HCT116 (cell line): ENCODE results near the gene ZNF436. TPM values are rescaled to one million over a fixed set of nuclear protein-coding genes. Genes with fewer than 3 reads are reported as not detected.

Experiments
- ATAC-seq: fragments of 200-7000 bp; cut with Tn5 transposase; 2 replicates; pipeline ENCODE4 v1.9.1; 2020; ENCODE audit warnings: mild to moderate bottlenecking, moderate library complexity
- BruUV-seq: library from RNA; stranded (reverse); fragments of 400-500 nt; replicated peaks from 2 replicates; lab custom pipeline; 2021; lab: Mats Ljungman, UMichigan
- CTCF ChIA-PET: fragments of 300-600 bp; sonication (Branson Sonifier 250); formaldehyde crosslinking; loops from one replicate; lab custom pipeline; 2021; ENCODE audit warnings: antibody characterized with exemption; lab: Charles Lee
- POLR2A ChIA-PET: fragments of 300-600, 350-600 bp; sonication (Branson Sonifier 250); formaldehyde crosslinking; loops from one replicate; lab custom pipeline; 2021; ENCODE audit warnings: antibody characterized with exemption; lab: Charles Lee
- RAD21 ChIA-PET, 2 experiments: fragments of 300-600 bp; sonication (Branson Sonifier 250); formaldehyde crosslinking; loops; one replicate each; lab custom pipeline; 2023; ENCODE audit warnings: low total read pairs in 2 of 2; ENCODE audit not compliant: uncharacterized antibody in 2 of 2, unreplicated experiment in 2 of 2, low non-redundant PET in 1 of 2; lab: Charles Lee
- DNase-seq: peaks from one replicate; pipeline ENCODE4 v3.0.0-alpha.2; 2010; ENCODE audit warnings: low read depth, low spot score
- H2AFZ ChIP-seq: fragments of 200-600 bp; shearing (Covaris generic), sonication (generic); 2 replicates; pipeline ENCODE4 v1.6.1; 2017; ENCODE audit warnings: low read depth, mixed run types, mixed read lengths, antibody characterized with exemption, low read length; ENCODE audit not compliant: poor library complexity, severe bottlenecking
- H3K27ac ChIP-seq: 2 replicates; pipeline ENCODE4 v1.5.1; 2012; ENCODE audit warnings: low read depth, low read length
- H3K27me3 ChIP-seq: fragments of 200-600 bp; sonication (generic); 2 replicates; pipeline ENCODE4 v1.6.1; 2016; ENCODE audit warnings: mixed run types, low read length, mixed read lengths; ENCODE audit not compliant: insufficient read depth
- H3K36me3 ChIP-seq, 2 experiments: fragments of 200-500 bp in 1 of 2; fragments of 200-600 bp in 1 of 2; sonication (Bioruptor generic) in 1 of 2; sonication (generic) in 1 of 2; 2 replicates each; pipeline versions ENCODE4 v1.5.1 to v1.6.1; 2014 to 2016; ENCODE audit warnings: low read length in 2 of 2, inconsistent platforms in 1 of 2, mixed read lengths in 1 of 2, mixed run types in 1 of 2; ENCODE audit not compliant: insufficient read depth in 2 of 2, control insufficient read depth in 1 of 2
- H3K4me1 ChIP-seq, 2 experiments: fragments of 200-600 bp in 1 of 2; sonication (generic) in 1 of 2; 2 replicates each; pipeline versions ENCODE4 v1.5.1 to v1.6.1; 2012 to 2017; ENCODE audit warnings: low read length in 2 of 2, inconsistent platforms in 1 of 2, mild to moderate bottlenecking in 1 of 2, mixed read lengths in 1 of 2, mixed run types in 1 of 2, moderate library complexity in 1 of 2; ENCODE audit not compliant: insufficient read depth in 2 of 2, control insufficient read depth in 1 of 2
- H3K4me2 ChIP-seq: fragments of 200-600 bp; sonication (generic); 2 replicates; pipeline ENCODE4 v1.6.1; 2017; ENCODE audit warnings: mixed run types, low read length, mixed read lengths
- H3K4me3 ChIP-seq, 2 experiments: fragments of 200-600 bp in 1 of 2; sonication (generic) in 1 of 2; replicated peaks in 1 of 2; 2 replicates each; pipeline ENCODE4 v1.5.1; 2011 to 2016; ENCODE audit warnings: low read length in 2 of 2, control low read depth in 1 of 2, low read depth in 1 of 2, mild to moderate bottlenecking in 1 of 2, mixed read lengths in 1 of 2, mixed run types in 1 of 2
- H3K79me2 ChIP-seq: fragments of 200-600 bp; sonication (generic); 2 replicates; pipeline ENCODE4 v1.6.1; 2017; ENCODE audit warnings: mild to moderate bottlenecking, mixed run types, low read length, moderate library complexity, mixed read lengths; ENCODE audit not compliant: insufficient read depth
- H3K9ac ChIP-seq: fragments of 200-600 bp; sonication (generic); 2 replicates; pipeline ENCODE4 v1.6.1; 2016; ENCODE audit warnings: low read length, mixed read lengths
- H3K9me2 ChIP-seq: fragments of 200-600 bp; sonication (generic), shearing (Covaris generic); 2 replicates; pipeline ENCODE4 v1.6.1; 2017; ENCODE audit warnings: mixed run types, mild to moderate bottlenecking, moderate library complexity; ENCODE audit not compliant: insufficient read depth
- H3K9me3 ChIP-seq, 2 experiments: fragments of 200-500 bp in 1 of 2; fragments of 200-600 bp in 1 of 2; sonication (Bioruptor generic) in 1 of 2; sonication (generic) in 1 of 2; 2 replicates each; pipeline ENCODE4 v1.6.1; 2014 to 2017; ENCODE audit warnings: low read length in 2 of 2, mixed read lengths in 2 of 2, inconsistent platforms in 1 of 2, low read depth in 1 of 2, mild to moderate bottlenecking in 1 of 2, mixed run types in 1 of 2, moderate library complexity in 1 of 2; ENCODE audit not compliant: control insufficient read depth in 1 of 2, insufficient read depth in 1 of 2
- H4K20me1 ChIP-seq: fragments of 200-600 bp; sonication (generic), shearing (Covaris generic); 2 replicates; pipeline ENCODE4 v1.6.1; 2017; ENCODE audit warnings: mixed run types, mild to moderate bottlenecking, moderate library complexity; ENCODE audit not compliant: insufficient read depth
- CBX3 ChIP-seq: IDR thresholded peaks from 2 replicates; pipeline ENCODE4 v1.6.1; 2012; ENCODE audit warnings: low read depth
- CEBPB ChIP-seq: IDR thresholded peaks from 2 replicates; pipeline ENCODE4 v1.6.1; 2012; ENCODE audit warnings: low read depth
- EGR1 ChIP-seq: IDR thresholded peaks from 2 replicates; pipeline ENCODE4 v1.6.1; 2012; ENCODE audit warnings: low read depth
- ELF1 ChIP-seq: IDR thresholded peaks from 2 replicates; pipeline ENCODE4 v1.6.1; 2012; ENCODE audit warnings: low read depth, borderline replicate concordance
- EZH2 ChIP-seq: fragments of 200-600 bp; sonication (generic); IDR thresholded peaks from 2 replicates; pipeline ENCODE4 v1.6.1; 2017; ENCODE audit warnings: antibody characterized with exemption, mixed run types
- FOSL1 ChIP-seq: IDR thresholded peaks from 2 replicates; pipeline ENCODE4 v1.6.1; 2012; ENCODE audit warnings: low read depth
- JUND ChIP-seq: IDR thresholded peaks from 2 replicates; pipeline ENCODE4 v1.6.1; 2012
- POLR2AphosphoS5 ChIP-seq: IDR thresholded peaks from 2 replicates; pipeline ENCODE4 v1.6.1; 2011; ENCODE audit warnings: mild to moderate bottlenecking, low read depth, low read length, moderate library complexity
- RAD21 ChIP-seq: IDR thresholded peaks from 2 replicates; pipeline ENCODE4 v1.6.1; 2012; ENCODE audit warnings: low read depth, mild to moderate bottlenecking
- SIN3A ChIP-seq: IDR thresholded peaks from 2 replicates; pipeline ENCODE4 v1.6.1; 2012; ENCODE audit warnings: low read depth
- SRF ChIP-seq: IDR thresholded peaks from 2 replicates; pipeline ENCODE4 v1.6.1; 2012; ENCODE audit warnings: low read depth
- YY1 ChIP-seq: IDR thresholded peaks from 2 replicates; pipeline ENCODE4 v1.6.1; 2011; ENCODE audit warnings: low read length, low read depth, moderate library complexity, mild to moderate bottlenecking; ENCODE audit not compliant: insufficient replicate concordance; ENCODE audit errors: extremely low read depth
- ZFX ChIP-seq: fragments of 450-650 bp; IDR thresholded peaks from 2 replicates; pipeline ENCODE4 v1.6.1; 2017
- ZNF274 ChIP-seq: fragments of 200-500 bp; sonication (Bioruptor generic); IDR thresholded peaks from 2 replicates; pipeline ENCODE4 v1.6.1; 2014; ENCODE audit warnings: mild to moderate bottlenecking, low read depth, low read length, inconsistent platforms
- intact Hi-C: fragments of 100-400 bp; cut with micrococcal nuclease; formaldehyde crosslinking; loops from 2 replicates; pipeline ENCODE4 v1.10.0; 2022
- total RNA-seq: library from RNA; stranded (reverse); gene quantifications from one replicate; pipeline ENCODE4 v1.2.1, GENCODE V29; 2021; ENCODE audit not compliant: unreplicated experiment
- TF ChIP-seq, protein P1 (sequence below): IDR thresholded peaks from 2 replicates; pipeline ENCODE4 v1.6.1; 2012
- TF ChIP-seq, protein P2 (sequence below), 3 experiments: fragments of 200-600 bp in 1 of 3; sonication (generic) in 1 of 3; IDR thresholded peaks in 2 of 3; conservative IDR thresholded peaks in 1 of 3; 2 replicates each; pipeline ENCODE4 v1.5.1; 2012 to 2017; ENCODE audit warnings: low read depth in 2 of 3, low read length in 2 of 3, antibody characterized with exemption in 1 of 3, borderline replicate concordance in 1 of 3, control low read depth in 1 of 3, mild to moderate bottlenecking in 1 of 3, mixed read lengths in 1 of 3, mixed run types in 1 of 3, moderate library complexity in 1 of 3; ENCODE audit not compliant: insufficient read depth in 1 of 3
- TF ChIP-seq, protein P3 (sequence below): IDR thresholded peaks from 2 replicates; pipeline ENCODE4 v1.6.1; 2011; ENCODE audit warnings: mild to moderate bottlenecking, low read length, moderate library complexity; ENCODE audit not compliant: insufficient replicate concordance; ENCODE audit errors: extremely low read depth
- TF ChIP-seq, protein P4 (sequence below): IDR thresholded peaks from 2 replicates; pipeline ENCODE4 v1.6.1; 2012
- TF ChIP-seq, protein P5 (sequence below): IDR thresholded peaks from 2 replicates; pipeline ENCODE4 v1.6.1; 2012; ENCODE audit warnings: low read depth

The ZNF436 gene
- total RNA-seq, 1 experiment from 2014 or later: 8.1 TPM

DNA sequence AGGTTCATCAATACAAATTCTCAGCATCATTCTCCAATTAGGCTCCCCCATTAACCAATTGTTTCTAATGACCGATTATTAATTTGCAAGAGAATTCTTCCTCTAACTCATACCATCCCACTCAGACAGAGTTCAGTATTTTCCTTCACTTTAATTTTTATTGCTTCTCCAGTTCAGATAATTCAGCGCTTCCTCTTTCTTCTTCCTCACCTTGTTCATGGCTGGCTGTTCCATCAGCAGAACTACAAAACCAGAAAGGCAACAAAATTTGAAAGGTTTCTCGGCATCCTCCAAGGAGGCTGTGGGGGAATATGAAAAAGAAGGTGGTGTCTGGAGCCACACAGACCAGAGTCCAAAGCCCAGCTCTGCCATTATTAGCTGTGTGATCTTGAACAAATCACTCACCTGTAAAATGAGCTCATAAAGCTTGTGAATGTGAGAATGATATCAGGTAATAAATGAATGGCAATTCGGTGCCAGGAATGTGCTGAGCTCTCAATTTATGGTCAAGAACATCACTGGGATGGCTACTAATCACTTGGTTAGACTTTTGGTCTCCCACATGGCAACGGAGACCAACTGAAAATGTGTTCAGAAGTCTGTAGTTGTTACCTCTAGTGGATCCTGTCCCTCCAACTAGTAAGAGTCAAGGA lies 11.7 kb upstream of the ZNF436 start:
- no peak for DNase-seq
- no peak for ATAC-seq
- Histone ChIP-seq H3K79me2 (no peaks in the 10 kb centered on the region), H3K27ac (no peak overlapping the region), H3K4me1 (peaks cover 23 to 38% of the 10 kb centered on the region in 2 experiments), H3K9me2 (no peaks in the 10 kb centered on the region), H3K9me3 (no peaks in the 10 kb centered on the region), H3K9ac (no peak overlapping the region), H3K4me2 (no peak overlapping the region), H2AFZ (no peak overlapping the region), H3K4me3 (no peak overlapping the region), H3K27me3 (no peaks in the 10 kb centered on the region), H3K36me3 (no peaks in the 10 kb centered on the region), H4K20me1 (no peaks in the 10 kb centered on the region)
- CTCF ChIA-PET: interaction anchor here (1.2 kb wide), 1 partner anchor 23 kb away, joined by 4 read pairs; no protein-coding TSS in a partner anchor
- RAD21 ChIA-PET: no interaction called here
- POLR2A ChIA-PET: interaction anchor here (0.6 kb wide), 1 partner anchor 256 kb away, joined by 3 read pairs; no protein-coding TSS in a partner anchor
- intact Hi-C loops: no loop called here
- TF ChIP-seq, protein P1, sequence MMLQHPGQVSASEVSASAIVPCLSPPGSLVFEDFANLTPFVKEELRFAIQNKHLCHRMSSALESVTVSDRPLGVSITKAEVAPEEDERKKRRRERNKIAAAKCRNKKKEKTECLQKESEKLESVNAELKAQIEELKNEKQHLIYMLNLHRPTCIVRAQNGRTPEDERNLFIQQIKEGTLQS: no peak
- TF ChIP-seq RAD21: no peak
- TF ChIP-seq, protein P2, sequence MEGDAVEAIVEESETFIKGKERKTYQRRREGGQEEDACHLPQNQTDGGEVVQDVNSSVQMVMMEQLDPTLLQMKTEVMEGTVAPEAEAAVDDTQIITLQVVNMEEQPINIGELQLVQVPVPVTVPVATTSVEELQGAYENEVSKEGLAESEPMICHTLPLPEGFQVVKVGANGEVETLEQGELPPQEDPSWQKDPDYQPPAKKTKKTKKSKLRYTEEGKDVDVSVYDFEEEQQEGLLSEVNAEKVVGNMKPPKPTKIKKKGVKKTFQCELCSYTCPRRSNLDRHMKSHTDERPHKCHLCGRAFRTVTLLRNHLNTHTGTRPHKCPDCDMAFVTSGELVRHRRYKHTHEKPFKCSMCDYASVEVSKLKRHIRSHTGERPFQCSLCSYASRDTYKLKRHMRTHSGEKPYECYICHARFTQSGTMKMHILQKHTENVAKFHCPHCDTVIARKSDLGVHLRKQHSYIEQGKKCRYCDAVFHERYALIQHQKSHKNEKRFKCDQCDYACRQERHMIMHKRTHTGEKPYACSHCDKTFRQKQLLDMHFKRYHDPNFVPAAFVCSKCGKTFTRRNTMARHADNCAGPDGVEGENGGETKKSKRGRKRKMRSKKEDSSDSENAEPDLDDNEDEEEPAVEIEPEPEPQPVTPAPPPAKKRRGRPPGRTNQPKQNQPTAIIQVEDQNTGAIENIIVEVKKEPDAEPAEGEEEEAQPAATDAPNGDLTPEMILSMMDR (IDR thresholded peaks at IDR 0.05 in 2 of 3, conservative IDR thresholded peaks at IDR 0.05 in 1 of 3; ENCODE audit: borderline replicate concordance in 1 of 3, insufficient read depth in 1 of 3, low read depth in 2 of 3, low read length in 2 of 3): no peak
- no peak for TF ChIP-seq YY1
- TF ChIP-seq ELF1: no peak
- no peak for TF ChIP-seq CBX3
- TF ChIP-seq, protein P3, sequence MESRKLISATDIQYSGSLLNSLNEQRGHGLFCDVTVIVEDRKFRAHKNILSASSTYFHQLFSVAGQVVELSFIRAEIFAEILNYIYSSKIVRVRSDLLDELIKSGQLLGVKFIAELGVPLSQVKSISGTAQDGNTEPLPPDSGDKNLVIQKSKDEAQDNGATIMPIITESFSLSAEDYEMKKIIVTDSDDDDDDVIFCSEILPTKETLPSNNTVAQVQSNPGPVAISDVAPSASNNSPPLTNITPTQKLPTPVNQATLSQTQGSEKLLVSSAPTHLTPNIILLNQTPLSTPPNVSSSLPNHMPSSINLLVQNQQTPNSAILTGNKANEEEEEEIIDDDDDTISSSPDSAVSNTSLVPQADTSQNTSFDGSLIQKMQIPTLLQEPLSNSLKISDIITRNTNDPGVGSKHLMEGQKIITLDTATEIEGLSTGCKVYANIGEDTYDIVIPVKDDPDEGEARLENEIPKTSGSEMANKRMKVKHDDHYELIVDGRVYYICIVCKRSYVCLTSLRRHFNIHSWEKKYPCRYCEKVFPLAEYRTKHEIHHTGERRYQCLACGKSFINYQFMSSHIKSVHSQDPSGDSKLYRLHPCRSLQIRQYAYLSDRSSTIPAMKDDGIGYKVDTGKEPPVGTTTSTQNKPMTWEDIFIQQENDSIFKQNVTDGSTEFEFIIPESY: no peak
- TF ChIP-seq POLR2AphosphoS5: no peak
- TF ChIP-seq EZH2: no peak
- TF ChIP-seq SRF: no peak
- no peak for TF ChIP-seq FOSL1
- TF ChIP-seq CEBPB: no peak
- no peak for TF ChIP-seq EGR1
- TF ChIP-seq ZFX: no peak
- TF ChIP-seq, protein P4, sequence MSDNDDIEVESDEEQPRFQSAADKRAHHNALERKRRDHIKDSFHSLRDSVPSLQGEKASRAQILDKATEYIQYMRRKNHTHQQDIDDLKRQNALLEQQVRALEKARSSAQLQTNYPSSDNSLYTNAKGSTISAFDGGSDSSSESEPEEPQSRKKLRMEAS: no peak
- TF ChIP-seq, protein P5, sequence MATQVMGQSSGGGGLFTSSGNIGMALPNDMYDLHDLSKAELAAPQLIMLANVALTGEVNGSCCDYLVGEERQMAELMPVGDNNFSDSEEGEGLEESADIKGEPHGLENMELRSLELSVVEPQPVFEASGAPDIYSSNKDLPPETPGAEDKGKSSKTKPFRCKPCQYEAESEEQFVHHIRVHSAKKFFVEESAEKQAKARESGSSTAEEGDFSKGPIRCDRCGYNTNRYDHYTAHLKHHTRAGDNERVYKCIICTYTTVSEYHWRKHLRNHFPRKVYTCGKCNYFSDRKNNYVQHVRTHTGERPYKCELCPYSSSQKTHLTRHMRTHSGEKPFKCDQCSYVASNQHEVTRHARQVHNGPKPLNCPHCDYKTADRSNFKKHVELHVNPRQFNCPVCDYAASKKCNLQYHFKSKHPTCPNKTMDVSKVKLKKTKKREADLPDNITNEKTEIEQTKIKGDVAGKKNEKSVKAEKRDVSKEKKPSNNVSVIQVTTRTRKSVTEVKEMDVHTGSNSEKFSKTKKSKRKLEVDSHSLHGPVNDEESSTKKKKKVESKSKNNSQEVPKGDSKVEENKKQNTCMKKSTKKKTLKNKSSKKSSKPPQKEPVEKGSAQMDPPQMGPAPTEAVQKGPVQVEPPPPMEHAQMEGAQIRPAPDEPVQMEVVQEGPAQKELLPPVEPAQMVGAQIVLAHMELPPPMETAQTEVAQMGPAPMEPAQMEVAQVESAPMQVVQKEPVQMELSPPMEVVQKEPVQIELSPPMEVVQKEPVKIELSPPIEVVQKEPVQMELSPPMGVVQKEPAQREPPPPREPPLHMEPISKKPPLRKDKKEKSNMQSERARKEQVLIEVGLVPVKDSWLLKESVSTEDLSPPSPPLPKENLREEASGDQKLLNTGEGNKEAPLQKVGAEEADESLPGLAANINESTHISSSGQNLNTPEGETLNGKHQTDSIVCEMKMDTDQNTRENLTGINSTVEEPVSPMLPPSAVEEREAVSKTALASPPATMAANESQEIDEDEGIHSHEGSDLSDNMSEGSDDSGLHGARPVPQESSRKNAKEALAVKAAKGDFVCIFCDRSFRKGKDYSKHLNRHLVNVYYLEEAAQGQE: no peak
- TF ChIP-seq SIN3A: no peak
- TF ChIP-seq ZNF274: no peak
- TF ChIP-seq JUND: no peak
- BruUV-seq: no TSS peak
